Panc1 (cell line): ENCODE data around the gene NPR3. TPM values are rescaled to one million over a fixed set of nuclear protein-coding genes. Genes with fewer than 3 reads are reported as not detected.

Experiments
- ATAC-seq: fragments of 200-7000 bp; cut with Tn5 transposase; 2 replicates; pipeline ENCODE4 v1.9.1; 2020; ENCODE audit warnings: mild to moderate bottlenecking, moderate library complexity
- BruUV-seq: library from RNA; stranded (reverse); fragments of 400-500 nt; replicated peaks from 2 replicates; lab custom pipeline; 2021; lab: Mats Ljungman, UMichigan
- CTCF ChIA-PET: fragments of 300-600 bp; sonication (Branson Sonifier 250); formaldehyde crosslinking; loops from one replicate; lab custom pipeline; 2022; ENCODE audit warnings: antibody characterized with exemption; lab: Charles Lee
- POLR2A ChIA-PET: fragments of 300-600 bp; sonication (Branson Sonifier 250); formaldehyde crosslinking; loops from one replicate; lab custom pipeline; 2022; ENCODE audit warnings: antibody characterized with exemption; lab: Charles Lee
- DNase-seq: peaks from one replicate; pipeline ENCODE4 v3.0.0-alpha.2; 2010; ENCODE audit warnings: low read depth, low spot score
- H3K27ac ChIP-seq: 2 replicates; pipeline ENCODE4 v1.5.1; 2011; ENCODE audit warnings: mild to moderate bottlenecking, low read length, inconsistent platforms
- H3K27me3 ChIP-seq: fragments of 200-500 bp; sonication (Bioruptor generic); 2 replicates; pipeline ENCODE4 v1.6.0; 2014; ENCODE audit warnings: low read length, inconsistent platforms; ENCODE audit not compliant: control insufficient read depth, insufficient read depth
- H3K36me3 ChIP-seq: fragments of 200-500 bp; sonication (Bioruptor generic); 2 replicates; pipeline ENCODE4 v1.5.1; 2014; ENCODE audit warnings: inconsistent platforms, mild to moderate bottlenecking, low read length, moderate library complexity; ENCODE audit not compliant: control insufficient read depth, insufficient read depth
- H3K4me1 ChIP-seq: 2 replicates; pipeline ENCODE4 v1.5.1; 2011; ENCODE audit warnings: inconsistent platforms, mild to moderate bottlenecking, low read length, moderate library complexity; ENCODE audit not compliant: control insufficient read depth, insufficient read depth
- H3K4me3 ChIP-seq, 2 experiments: 2 replicates each; pipeline ENCODE4 v1.5.1; 2011 to 2012; ENCODE audit warnings: low read depth in 2 of 2, low read length in 2 of 2, mild to moderate bottlenecking in 2 of 2, inconsistent platforms in 1 of 2, moderate library complexity in 1 of 2
- H3K9me3 ChIP-seq: fragments of 200-500 bp; sonication (Bioruptor generic); 2 replicates; pipeline ENCODE4 v1.5.1; 2014; ENCODE audit warnings: low read depth, mild to moderate bottlenecking, inconsistent platforms, low read length, moderate library complexity; ENCODE audit not compliant: control insufficient read depth, insufficient read depth
- POLR2AphosphoS5 ChIP-seq: IDR thresholded peaks from 2 replicates; pipeline ENCODE4 v1.6.1; 2012; ENCODE audit warnings: mild to moderate bottlenecking, low read depth, low read length, moderate library complexity
- SIN3A ChIP-seq: IDR thresholded peaks from 2 replicates; pipeline ENCODE4 v1.6.1; 2012; ENCODE audit warnings: low read depth, mild to moderate bottlenecking, low read length, moderate library complexity, borderline replicate concordance; ENCODE audit not compliant: insufficient read depth
- TCF7L2 ChIP-seq: IDR thresholded peaks from 2 replicates; pipeline ENCODE4 v1.6.1; 2011; ENCODE audit warnings: mild to moderate bottlenecking, low read depth, low read length, inconsistent platforms
- in situ Hi-C: cut with HindIII; loops from 2 replicates; pipeline ENCODE4 v1.10.0; 2016; ENCODE audit warnings: low sequenced_read_pairs, low pct_unique_long_range_greater_than_20kb
- intact Hi-C: fragments of 100-400 bp; cut with micrococcal nuclease; formaldehyde crosslinking; loops from one replicate; pipeline ENCODE4 v1.10.0; 2022; ENCODE audit not compliant: unreplicated experiment
- total RNA-seq: library from RNA; stranded (reverse); gene quantifications from one replicate; pipeline ENCODE4 v1.2.1, GENCODE V29; 2021; ENCODE audit not compliant: unreplicated experiment
- TF ChIP-seq, protein P1 (sequence below), 2 experiments: IDR thresholded peaks; 2 replicates each; pipeline ENCODE4 v1.6.1; 2011 to 2012; ENCODE audit warnings: low read depth in 2 of 2, control low read depth in 1 of 2, low read length in 1 of 2, mild to moderate bottlenecking in 1 of 2, moderate library complexity in 1 of 2; ENCODE audit not compliant: insufficient read depth in 1 of 2
- TF ChIP-seq, protein P2 (sequence below): fragments of 450-650 bp; IDR thresholded peaks from 2 replicates; pipeline ENCODE4 v1.5.1; 2017; ENCODE audit warnings: mild to moderate bottlenecking

Gene NPR3
- total RNA-seq, 1 experiment from 2014 or later = 0.10 TPM

DNA sequence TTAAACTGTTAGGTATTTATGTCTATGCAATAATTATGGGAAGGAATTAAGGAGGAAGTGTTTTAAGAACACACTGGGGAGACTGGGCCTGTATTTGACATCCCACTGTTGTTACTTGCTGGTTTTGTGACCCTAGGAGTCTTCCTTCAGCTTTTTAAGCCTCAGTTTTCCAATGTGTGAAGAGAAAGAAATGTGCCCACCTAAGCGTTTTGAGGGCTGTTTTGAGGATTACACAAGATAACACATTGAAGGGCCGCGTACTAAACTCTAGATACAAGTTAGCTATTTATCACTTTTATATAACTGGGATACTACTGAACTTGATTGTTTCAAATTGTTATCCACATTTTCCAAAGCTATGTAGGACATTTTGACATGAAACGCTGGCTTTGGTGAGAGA, 72.5 kb downstream of the NPR3 start:
- CTCF ChIA-PET = no interaction called here
- intact Hi-C loops (no loop called here), in situ Hi-C loops (no loop called here)

DNA sequence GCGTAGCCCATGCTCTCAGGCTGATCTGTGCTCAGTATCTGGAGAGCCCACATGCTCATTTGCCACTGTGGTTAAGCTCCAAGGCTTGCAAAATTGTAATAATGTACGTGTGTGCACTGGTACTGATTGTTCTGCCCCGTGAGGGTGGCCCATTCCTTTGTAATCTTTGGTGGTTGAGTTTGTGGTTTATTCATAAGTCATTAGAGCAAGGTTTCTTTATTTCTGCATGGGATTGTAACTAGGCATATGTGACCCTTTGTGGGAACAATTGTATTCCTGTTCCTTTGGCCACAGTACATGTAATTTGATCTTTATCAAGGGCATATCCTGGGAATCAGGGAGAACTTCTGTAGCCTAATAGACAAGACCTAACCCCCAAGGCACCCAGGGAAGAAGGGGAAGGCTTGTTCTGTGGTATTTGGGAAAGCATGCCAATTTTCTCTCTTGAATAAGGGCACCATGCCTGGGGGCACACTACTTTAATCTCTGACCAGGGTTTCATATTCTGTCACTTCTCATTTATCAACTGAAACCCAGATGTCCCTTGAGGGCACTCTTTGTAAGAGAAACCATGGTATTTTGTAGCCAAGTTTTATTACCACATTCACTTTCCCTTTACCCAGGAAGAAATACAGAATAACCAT, 74.6 kb downstream of the NPR3 start:
- DNase-seq = no peak
- BruUV-seq = no TSS peak
- TF ChIP-seq, protein P1, sequence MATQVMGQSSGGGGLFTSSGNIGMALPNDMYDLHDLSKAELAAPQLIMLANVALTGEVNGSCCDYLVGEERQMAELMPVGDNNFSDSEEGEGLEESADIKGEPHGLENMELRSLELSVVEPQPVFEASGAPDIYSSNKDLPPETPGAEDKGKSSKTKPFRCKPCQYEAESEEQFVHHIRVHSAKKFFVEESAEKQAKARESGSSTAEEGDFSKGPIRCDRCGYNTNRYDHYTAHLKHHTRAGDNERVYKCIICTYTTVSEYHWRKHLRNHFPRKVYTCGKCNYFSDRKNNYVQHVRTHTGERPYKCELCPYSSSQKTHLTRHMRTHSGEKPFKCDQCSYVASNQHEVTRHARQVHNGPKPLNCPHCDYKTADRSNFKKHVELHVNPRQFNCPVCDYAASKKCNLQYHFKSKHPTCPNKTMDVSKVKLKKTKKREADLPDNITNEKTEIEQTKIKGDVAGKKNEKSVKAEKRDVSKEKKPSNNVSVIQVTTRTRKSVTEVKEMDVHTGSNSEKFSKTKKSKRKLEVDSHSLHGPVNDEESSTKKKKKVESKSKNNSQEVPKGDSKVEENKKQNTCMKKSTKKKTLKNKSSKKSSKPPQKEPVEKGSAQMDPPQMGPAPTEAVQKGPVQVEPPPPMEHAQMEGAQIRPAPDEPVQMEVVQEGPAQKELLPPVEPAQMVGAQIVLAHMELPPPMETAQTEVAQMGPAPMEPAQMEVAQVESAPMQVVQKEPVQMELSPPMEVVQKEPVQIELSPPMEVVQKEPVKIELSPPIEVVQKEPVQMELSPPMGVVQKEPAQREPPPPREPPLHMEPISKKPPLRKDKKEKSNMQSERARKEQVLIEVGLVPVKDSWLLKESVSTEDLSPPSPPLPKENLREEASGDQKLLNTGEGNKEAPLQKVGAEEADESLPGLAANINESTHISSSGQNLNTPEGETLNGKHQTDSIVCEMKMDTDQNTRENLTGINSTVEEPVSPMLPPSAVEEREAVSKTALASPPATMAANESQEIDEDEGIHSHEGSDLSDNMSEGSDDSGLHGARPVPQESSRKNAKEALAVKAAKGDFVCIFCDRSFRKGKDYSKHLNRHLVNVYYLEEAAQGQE (IDR thresholded peaks at IDR 0.05; ENCODE audit: insufficient read depth in 1 of 2, low read depth in 2 of 2, low read length in 1 of 2) = no peak
- TF ChIP-seq, protein P2, sequence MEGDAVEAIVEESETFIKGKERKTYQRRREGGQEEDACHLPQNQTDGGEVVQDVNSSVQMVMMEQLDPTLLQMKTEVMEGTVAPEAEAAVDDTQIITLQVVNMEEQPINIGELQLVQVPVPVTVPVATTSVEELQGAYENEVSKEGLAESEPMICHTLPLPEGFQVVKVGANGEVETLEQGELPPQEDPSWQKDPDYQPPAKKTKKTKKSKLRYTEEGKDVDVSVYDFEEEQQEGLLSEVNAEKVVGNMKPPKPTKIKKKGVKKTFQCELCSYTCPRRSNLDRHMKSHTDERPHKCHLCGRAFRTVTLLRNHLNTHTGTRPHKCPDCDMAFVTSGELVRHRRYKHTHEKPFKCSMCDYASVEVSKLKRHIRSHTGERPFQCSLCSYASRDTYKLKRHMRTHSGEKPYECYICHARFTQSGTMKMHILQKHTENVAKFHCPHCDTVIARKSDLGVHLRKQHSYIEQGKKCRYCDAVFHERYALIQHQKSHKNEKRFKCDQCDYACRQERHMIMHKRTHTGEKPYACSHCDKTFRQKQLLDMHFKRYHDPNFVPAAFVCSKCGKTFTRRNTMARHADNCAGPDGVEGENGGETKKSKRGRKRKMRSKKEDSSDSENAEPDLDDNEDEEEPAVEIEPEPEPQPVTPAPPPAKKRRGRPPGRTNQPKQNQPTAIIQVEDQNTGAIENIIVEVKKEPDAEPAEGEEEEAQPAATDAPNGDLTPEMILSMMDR = no peak
- TF ChIP-seq SIN3A (no peak), TCF7L2 (no peak), POLR2AphosphoS5 (no peak)
- no peaks in the 10 kb centered on the region for H3K4me1 ChIP-seq
- no peak overlapping the region for H3K4me3 ChIP-seq
- ATAC-seq = no peak
- no peaks in the 10 kb centered on the region for H3K9me3 ChIP-seq
- H3K36me3 ChIP-seq = no peaks in the 10 kb centered on the region
- no peaks in the 10 kb centered on the region for H3K27me3 ChIP-seq
- in situ Hi-C loops = no loop called here
- H3K27ac ChIP-seq = no peak overlapping the region
- intact Hi-C loops = no loop called here
- ChIA-PET POLR2A (no interaction called here), CTCF (no interaction called here)

More for the DNA sequence above, 72.5 kb downstream of the NPR3 start:
- ATAC-seq (no peak), DNase-seq (no peak)
- no TSS peak for BruUV-seq
- Histone ChIP-seq H3K4me1 (no peaks in the 10 kb centered on the region), H3K9me3 (no peaks in the 10 kb centered on the region), H3K36me3 (no peaks in the 10 kb centered on the region), H3K27me3 (no peaks in the 10 kb centered on the region), H3K4me3 (no peak overlapping the region), H3K27ac (no peak overlapping the region)
- TF ChIP-seq TCF7L2 = no peak
- POLR2A ChIA-PET = no interaction called here

DNA sequence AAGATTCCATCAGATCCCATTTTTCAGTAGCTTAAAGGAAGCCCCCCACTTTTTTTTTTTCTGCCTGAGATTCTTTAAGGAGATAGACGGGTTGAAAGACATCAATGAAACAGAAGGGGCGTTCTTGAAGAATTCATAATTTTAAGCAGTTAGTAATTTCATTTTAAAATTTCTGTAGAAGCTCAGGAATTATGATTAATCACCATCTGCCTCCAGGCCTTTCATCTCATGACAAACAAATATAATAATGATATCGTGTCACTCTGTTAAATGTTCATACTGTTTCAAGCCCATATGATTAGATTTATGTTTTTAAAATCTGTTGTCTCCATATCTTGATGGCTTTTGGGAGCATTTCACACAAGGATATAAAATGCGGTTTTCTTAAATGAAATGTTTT, 75.2 kb downstream of the NPR3 start:
- ChIA-PET POLR2A (no interaction called here), CTCF (no interaction called here)
- BruUV-seq = no TSS peak
- ATAC-seq (no peak), DNase-seq (no peak)
- TF ChIP-seq, protein P1 (IDR thresholded peaks at IDR 0.05; ENCODE audit: insufficient read depth in 1 of 2, low read depth in 2 of 2, low read length in 1 of 2) = no peak
- TF ChIP-seq SIN3A = no peak
- no peak for TF ChIP-seq TCF7L2
- TF ChIP-seq, protein P2 = no peak
- TF ChIP-seq POLR2AphosphoS5 = no peak
- in situ Hi-C loops (no loop called here), intact Hi-C loops (no loop called here)
- Histone ChIP-seq H3K4me1 (no peaks in the 10 kb centered on the region), H3K4me3 (no peak overlapping the region), H3K27ac (no peak overlapping the region), H3K9me3 (no peaks in the 10 kb centered on the region), H3K27me3 (no peaks in the 10 kb centered on the region), H3K36me3 (no peaks in the 10 kb centered on the region)
